SU-DHL-6 (cell line): ENCODE measurements around the gene DLG3.
"Not testable (repeated sequence)": the region's sequence is repeated elsewhere in the genome, so short reads cannot be mapped to it uniquely, and the experiment has no call there.

Source experiments
- H2AFZ ChIP-seq: fragments of 200-600 bp; sonication (generic); 2 replicates; pipeline ENCODE4 v1.6.1; 2014; ENCODE audit warnings: low read depth, mild to moderate bottlenecking, moderate library complexity, mixed read lengths, antibody characterized with exemption, low read length; ENCODE audit not compliant: severe bottlenecking
- H3F3A ChIP-seq: fragments of 200-600 bp; shearing (Covaris generic); 2 replicates; pipeline ENCODE4 v1.6.0; 2016; ENCODE audit warnings: antibody characterized with exemption, mild to moderate bottlenecking; ENCODE audit not compliant: insufficient read depth
- H3K27ac ChIP-seq: fragments of 200-600 bp; sonication (generic); 2 replicates; pipeline ENCODE4 v1.5.1; 2016; ENCODE audit warnings: low read depth, mild to moderate bottlenecking, low read length, moderate library complexity, mixed read lengths
- H3K27me3 ChIP-seq: fragments of 200-600 bp; sonication (generic), shearing (Covaris generic); 2 replicates; pipeline ENCODE4 v1.6.0; 2014; ENCODE audit warnings: mild to moderate bottlenecking, low read length
- H3K36me3 ChIP-seq: fragments of 200-600 bp; sonication (generic); 2 replicates; pipeline ENCODE4 v1.6.1; 2014; ENCODE audit warnings: mild to moderate bottlenecking, low read length, mixed read lengths
- H3K4me2 ChIP-seq: fragments of 300-600, 200-600 bp; shearing (Covaris generic), sonication (generic); 2 replicates; pipeline ENCODE4 v1.6.0; 2014; ENCODE audit warnings: low read length, low read depth, mild to moderate bottlenecking; ENCODE audit not compliant: poor library complexity, severe bottlenecking
- H3K4me3 ChIP-seq: fragments of 200-600 bp; sonication (generic); 2 replicates; pipeline ENCODE4 v1.5.1; 2014; ENCODE audit warnings: antibody characterized with exemption, low read length, mild to moderate bottlenecking, mixed read lengths; ENCODE audit not compliant: insufficient read depth, poor library complexity, severe bottlenecking
- H3K79me2 ChIP-seq: fragments of 200-600 bp; sonication (generic); 2 replicates; pipeline ENCODE4 v1.6.1; 2014; ENCODE audit warnings: mild to moderate bottlenecking, low read length, moderate library complexity; ENCODE audit not compliant: insufficient read depth
- H3K9ac ChIP-seq: fragments of 200-600 bp; sonication (generic); 2 replicates; pipeline ENCODE4 v1.7.0; 2014; ENCODE audit warnings: mild to moderate bottlenecking, low read length
- H3K9me2 ChIP-seq: fragments of 200-600 bp; sonication (generic); replicated peaks from 2 replicates; pipeline ENCODE4 v1.6.1; 2014; ENCODE audit warnings: low read length; ENCODE audit not compliant: insufficient read depth
- H3K9me3 ChIP-seq: fragments of 200-600 bp; sonication (generic); 2 replicates; pipeline ENCODE4 v1.6.1; 2014; ENCODE audit warnings: low read length, mixed read lengths; ENCODE audit not compliant: insufficient read depth
- H4K20me1 ChIP-seq: fragments of 200-600 bp; sonication (generic); 2 replicates; pipeline ENCODE4 v1.6.1; 2014; ENCODE audit warnings: low read depth, mild to moderate bottlenecking, antibody characterized with exemption, low read length, moderate library complexity, mixed read lengths
- EZH2phosphoT487 ChIP-seq: fragments of 200-600 bp; sonication (generic), shearing (Covaris generic); conservative IDR thresholded peaks from 2 replicates; pipeline ENCODE4 v1.6.1; 2018; ENCODE audit warnings: mild to moderate bottlenecking, antibody characterized with exemption, low read length, moderate library complexity, mixed read lengths
- TF ChIP-seq, protein P1 (sequence below): fragments of 200-600 bp; sonication (generic); IDR thresholded peaks from one replicate; pipeline ENCODE4 v1.5.1; 2017; ENCODE audit warnings: antibody characterized with exemption, mild to moderate bottlenecking, low read length, moderate library complexity; ENCODE audit not compliant: insufficient read depth, poor library complexity, severe bottlenecking

Gene DLG3

DNA sequence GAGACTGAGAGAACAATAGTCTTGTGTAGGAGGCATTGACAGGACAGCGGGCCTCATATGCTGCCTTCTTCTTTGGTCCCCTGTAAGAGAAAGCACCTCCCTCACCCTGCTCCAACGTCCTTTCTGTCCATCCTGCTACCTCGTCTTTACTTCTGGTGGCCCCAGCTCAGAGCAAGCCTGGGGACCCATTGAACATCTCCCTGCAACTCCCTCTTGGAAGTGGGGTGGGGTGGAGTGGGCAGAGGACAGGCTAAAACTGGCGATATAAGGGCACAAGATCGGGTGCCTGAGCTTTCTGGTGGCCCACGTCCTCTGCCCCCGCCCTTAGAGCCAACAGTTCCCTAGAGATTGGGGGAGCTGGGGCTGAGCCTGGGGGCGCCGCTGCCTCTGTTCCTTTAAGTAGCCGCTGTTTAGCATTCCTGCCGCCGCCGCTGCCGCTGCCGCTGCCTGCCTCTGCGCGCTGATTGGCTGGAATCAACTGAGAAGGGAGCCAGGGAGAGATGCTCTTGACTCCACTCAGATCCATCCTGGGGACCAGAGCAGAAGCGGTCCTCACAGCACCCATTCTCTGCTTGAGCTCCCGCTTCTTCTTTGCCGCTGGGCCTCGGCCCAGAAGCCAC lies at the start of gene DLG3:
Gene DLG3, plus strand, starts transcription at position 510 of the 620 bp plus-strand sequence. CDS start 367 bp downstream, outside the sequence.
- TF ChIP-seq EZH2phosphoT487, result no peak
- TF ChIP-seq, protein P1, sequence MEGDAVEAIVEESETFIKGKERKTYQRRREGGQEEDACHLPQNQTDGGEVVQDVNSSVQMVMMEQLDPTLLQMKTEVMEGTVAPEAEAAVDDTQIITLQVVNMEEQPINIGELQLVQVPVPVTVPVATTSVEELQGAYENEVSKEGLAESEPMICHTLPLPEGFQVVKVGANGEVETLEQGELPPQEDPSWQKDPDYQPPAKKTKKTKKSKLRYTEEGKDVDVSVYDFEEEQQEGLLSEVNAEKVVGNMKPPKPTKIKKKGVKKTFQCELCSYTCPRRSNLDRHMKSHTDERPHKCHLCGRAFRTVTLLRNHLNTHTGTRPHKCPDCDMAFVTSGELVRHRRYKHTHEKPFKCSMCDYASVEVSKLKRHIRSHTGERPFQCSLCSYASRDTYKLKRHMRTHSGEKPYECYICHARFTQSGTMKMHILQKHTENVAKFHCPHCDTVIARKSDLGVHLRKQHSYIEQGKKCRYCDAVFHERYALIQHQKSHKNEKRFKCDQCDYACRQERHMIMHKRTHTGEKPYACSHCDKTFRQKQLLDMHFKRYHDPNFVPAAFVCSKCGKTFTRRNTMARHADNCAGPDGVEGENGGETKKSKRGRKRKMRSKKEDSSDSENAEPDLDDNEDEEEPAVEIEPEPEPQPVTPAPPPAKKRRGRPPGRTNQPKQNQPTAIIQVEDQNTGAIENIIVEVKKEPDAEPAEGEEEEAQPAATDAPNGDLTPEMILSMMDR, result no peak
- H3F3A ChIP-seq, result no peaks in the 10 kb centered on the region
- no peaks in the 10 kb centered on the region for H3K79me2 ChIP-seq
- H4K20me1 ChIP-seq, result no peaks in the 10 kb centered on the region
- no peaks in the 10 kb centered on the region for H3K9me3 ChIP-seq
- H3K27ac ChIP-seq, result no peak within 1 kb of the TSS
- H3K27me3 ChIP-seq, result no peaks in the 10 kb centered on the region
- no peak within 1 kb of the TSS for H2AFZ ChIP-seq
- no peak within 1 kb of the TSS for H3K9ac ChIP-seq
- H3K9me2 ChIP-seq, result no peaks in the 10 kb centered on the region
- H3K4me3 ChIP-seq, result no peak within 1 kb of the TSS
- no peaks in the 10 kb centered on the region for H3K36me3 ChIP-seq
- H3K4me2 ChIP-seq, result no peak within 1 kb of the TSS

- Histone ChIP-seq H3K36me3 (peaks cover 7% of the 10 kb centered on the region; the same call in 1 of the 2 replicates), H2AFZ (no peak overlapping the region), H3K27me3 (no peaks in the 10 kb centered on the region), H3K9ac (no peak overlapping the region), H3K9me3 (no peaks in the 10 kb centered on the region), H3F3A (no peaks in the 10 kb centered on the region), H3K9me2 (no peaks in the 10 kb centered on the region), H3K79me2 (no peaks in the 10 kb centered on the region), H3K27ac (peak overlapping the region; percentile 32; the same call in 1 of the 2 replicates), H4K20me1 (no peaks in the 10 kb centered on the region), H3K4me2 (peak overlapping the region; percentile 1), H3K4me3 (no peak overlapping the region)
- TF ChIP-seq EZH2phosphoT487, result no peak
- TF ChIP-seq, protein P1, result no peak
Measured at GRCh38 chrX:70398899-70399298, 45.7 kb upstream of the DLG3 start.

- H3K27me3 ChIP-seq, H3K36me3 ChIP-seq, H3K4me2 ChIP-seq: not testable (repeated sequence)
Measured at GRCh38 chrX:70400181-70400580, 44.5 kb upstream of the DLG3 start.

DNA sequence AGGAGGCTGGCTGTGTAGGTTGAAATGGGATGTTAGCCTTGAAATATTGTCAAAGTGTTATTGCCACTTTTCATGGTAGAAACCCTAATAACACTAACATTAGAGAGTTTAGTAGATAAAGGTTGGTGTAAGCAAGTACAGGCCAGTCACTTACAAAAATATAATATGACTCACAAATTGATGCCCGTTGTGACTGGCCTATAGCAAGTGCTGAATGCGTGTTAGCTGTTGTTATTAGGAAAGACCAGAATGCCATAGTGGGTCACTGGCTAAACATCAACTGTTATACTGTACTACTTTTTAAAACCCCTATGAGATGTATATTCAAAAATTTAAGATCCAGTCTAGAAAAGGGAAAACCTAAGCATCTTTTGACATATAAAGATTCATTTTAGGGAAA lies 41.9 kb upstream of the DLG3 start:
- no peaks in the 10 kb centered on the region for H4K20me1 ChIP-seq
- TF ChIP-seq, protein P1, result no peak
- TF ChIP-seq EZH2phosphoT487, result no peak
- no peak overlapping the region for H3K4me3 ChIP-seq
- H3K79me2 ChIP-seq, result no peaks in the 10 kb centered on the region
- no peaks in the 10 kb centered on the region for H3K9me3 ChIP-seq
- no peak overlapping the region for H3K4me2 ChIP-seq
- no peak overlapping the region for H3K27ac ChIP-seq
- no peaks in the 10 kb centered on the region for H3K9me2 ChIP-seq
- H2AFZ ChIP-seq, result no peak overlapping the region
- no peak overlapping the region for H3K9ac ChIP-seq
- H3K36me3 ChIP-seq, result 0 out of 2 replicates have a peak, but pooled peaks cover 3% of the 10 kb centered on the region
- no peaks in the 10 kb centered on the region for H3K27me3 ChIP-seq
- H3F3A ChIP-seq, result no peaks in the 10 kb centered on the region

More at GRCh38 chrX:70400181-70400580, 44.5 kb upstream of the DLG3 start:
- H3K27ac ChIP-seq, H3K9me2 ChIP-seq, H3K4me3 ChIP-seq, H4K20me1 ChIP-seq, H3K9me3 ChIP-seq, H3F3A ChIP-seq, H3K9ac ChIP-seq, H2AFZ ChIP-seq, H3K79me2 ChIP-seq: not testable (repeated sequence)
